Liver (tissue), 9 donors: ENCODE measurements around the gene SUPT4H1. TPM values are rescaled to one million over a fixed set of nuclear protein-coding genes. Genes with fewer than 3 reads are reported as not detected.

ENCODE experiments used
- DNase-seq: peaks from one replicate; pipeline ENCODE4 v3.0.0-alpha.2; 2017; ENCODE audit warnings: low spot score
- H3K27ac ChIP-seq, 2 donors: one replicate each; pipeline ENCODE4 v1.7.0; 2013; ENCODE audit warnings: inconsistent platforms in 2 of 2, low read length in 2 of 2, control low read depth in 1 of 2, low read depth in 1 of 2, mild to moderate bottlenecking in 1 of 2
- H3K27me3 ChIP-seq, 4 donors: one replicate each; pipeline versions ENCODE4 v1.6.1 to v1.7.0; 2013; ENCODE audit warnings: low read length in 3 of 4, inconsistent platforms in 1 of 4, mild to moderate bottlenecking in 1 of 4, moderate library complexity in 1 of 4; ENCODE audit not compliant: control insufficient read depth in 4 of 4, insufficient read depth in 4 of 4
- H3K36me3 ChIP-seq, 4 donors: one replicate each; pipeline versions ENCODE4 v1.6.1 to v1.7.0; 2013; ENCODE audit warnings: low read length in 3 of 4, mild to moderate bottlenecking in 3 of 4, low read depth in 1 of 4, moderate library complexity in 1 of 4; ENCODE audit not compliant: control insufficient read depth in 4 of 4, insufficient read depth in 3 of 4
- H3K4me1 ChIP-seq, 4 donors: one replicate each; pipeline versions ENCODE4 v1.6.1 to v1.7.0; 2013; ENCODE audit warnings: low read length in 3 of 4, mild to moderate bottlenecking in 3 of 4, moderate library complexity in 1 of 4; ENCODE audit not compliant: control insufficient read depth in 4 of 4, insufficient read depth in 4 of 4
- H3K4me3 ChIP-seq, 3 donors: one replicate each; pipeline versions ENCODE4 v1.6.1 to v1.7.0; 2013; ENCODE audit warnings: low read length in 3 of 3, control low read depth in 1 of 3, low read depth in 1 of 3, mild to moderate bottlenecking in 1 of 3
- H3K9ac ChIP-seq, 2 donors: one replicate each; pipeline ENCODE4 v1.7.0; 2013; ENCODE audit warnings: low read length in 2 of 2, mild to moderate bottlenecking in 2 of 2, moderate library complexity in 2 of 2, control low read depth in 1 of 2, low read depth in 1 of 2
- H3K9me3 ChIP-seq, 4 donors: one replicate each; pipeline versions ENCODE4 v1.6.1 to v1.7.0; 2013; ENCODE audit warnings: low read length in 3 of 4; ENCODE audit not compliant: control insufficient read depth in 4 of 4
- EGR1 ChIP-seq, 2 donors: IDR thresholded peaks; 2 replicates each; pipeline ENCODE4 v1.6.1; 2016 to 2018; ENCODE audit warnings: antibody characterized with exemption in 2 of 2, low read depth in 2 of 2
- FOXA1 ChIP-seq: IDR thresholded peaks from 2 replicates; pipeline ENCODE4 v1.6.1; 2016; ENCODE audit warnings: antibody characterized with exemption
- FOXA2 ChIP-seq: IDR thresholded peaks from 2 replicates; pipeline ENCODE4 v1.6.1; 2016; ENCODE audit warnings: antibody characterized with exemption
- GABPA ChIP-seq, 2 donors: IDR thresholded peaks in 1 of 2; conservative IDR thresholded peaks in 1 of 2; 2 replicates each; pipeline ENCODE4 v1.6.1; 2016; ENCODE audit warnings: antibody characterized with exemption in 2 of 2, mild to moderate bottlenecking in 1 of 2, moderate library complexity in 1 of 2
- HNF4A ChIP-seq, 2 donors: conservative IDR thresholded peaks; 2 replicates each; pipeline ENCODE4 v1.6.1; 2016; ENCODE audit warnings: antibody characterized with exemption in 2 of 2, mild to moderate bottlenecking in 2 of 2
- HNF4G ChIP-seq: IDR thresholded peaks from 2 replicates; pipeline ENCODE4 v1.6.1; 2016; ENCODE audit warnings: antibody characterized with exemption
- NR2F2 ChIP-seq: IDR thresholded peaks from 2 replicates; pipeline ENCODE4 v1.6.1; 2016; ENCODE audit warnings: antibody characterized with exemption
- RAD21 ChIP-seq, 2 donors: IDR thresholded peaks; 2 replicates each; pipeline ENCODE4 v1.6.1; 2016; ENCODE audit warnings: antibody characterized with exemption in 2 of 2, mild to moderate bottlenecking in 2 of 2
- RXRA ChIP-seq, 2 donors: IDR thresholded peaks; 2 replicates each; pipeline ENCODE4 v1.6.1; 2017 to 2018; ENCODE audit warnings: antibody characterized with exemption in 2 of 2, mild to moderate bottlenecking in 1 of 2
- SP1 ChIP-seq: IDR thresholded peaks from 2 replicates; pipeline ENCODE4 v1.6.1; 2018; ENCODE audit warnings: antibody characterized with exemption, mild to moderate bottlenecking
- TAF1 ChIP-seq: conservative IDR thresholded peaks from 2 replicates; pipeline ENCODE4 v1.6.1; 2016; ENCODE audit warnings: antibody characterized with exemption, mild to moderate bottlenecking
- YY1 ChIP-seq: IDR thresholded peaks from 2 replicates; pipeline ENCODE4 v1.6.1; 2016; ENCODE audit warnings: antibody characterized with exemption, mild to moderate bottlenecking
- WGBS: extraction: QIAGEN DNeasy Blood & Tissue Kit; methylation state at CpG from one replicate; pipeline ENCODE4 v1.1.7; 2013; 5-methylcytosine and 5-hydroxymethylcytosine counted together
- polyA plus RNA-seq, 2 donors: library from polyadenylated mRNA; stranded (reverse) in 1 of 2; unstranded in 1 of 2; fragments of 200-250 nt in 1 of 2; fragments of >200 nt in 1 of 2; fragmentation: Nextera tagmentation in 1 of 2; extraction: Ambion mirVana in 1 of 2; gene quantifications; one replicate each; pipeline versions ENCODE4 v1.2.1 to v1.2.3, GENCODE V29; 2013 to 2015
- total RNA-seq, 2 donors: library from RNA; depleted of rRNA; stranded (reverse); fragments of >200 nt; gene quantifications; one replicate each; pipeline ENCODE4 v1.2.3, GENCODE V29; 2014
- TF ChIP-seq, protein P1 (sequence below): IDR thresholded peaks from 2 replicates; pipeline ENCODE4 v1.6.1; 2016; ENCODE audit warnings: antibody characterized with exemption, mild to moderate bottlenecking
- TF ChIP-seq, protein P2 (sequence below): fragments of 150-350 bp; IDR thresholded peaks from 2 replicates; pipeline ENCODE4 v1.5.1; 2017; ENCODE audit warnings: improper control_type of control experiment, low read depth, low read length; ENCODE audit not compliant: missing input control
- TF ChIP-seq, protein P3 (sequence below): IDR thresholded peaks from 2 replicates; pipeline ENCODE4 v1.6.1; 2016; ENCODE audit warnings: antibody characterized with exemption
- TF ChIP-seq, protein P4 (sequence below): IDR thresholded peaks from 2 replicates; pipeline ENCODE4 v1.6.1; 2016; ENCODE audit warnings: antibody characterized with exemption
- TF ChIP-seq, protein P5 (sequence below): IDR thresholded peaks from 2 replicates; pipeline ENCODE4 v1.6.1; 2016; ENCODE audit warnings: antibody characterized with exemption
- donor health status: healthy.
- donor health status: healthy.
- donor health status: healthy.
- donor health status: healthy.
- donor health status: healthy.

SUPT4H1 gene
- total and polyA plus RNA-seq, 4 donors: 23.3 to 59.1 (median 40.4) TPM

DNA sequence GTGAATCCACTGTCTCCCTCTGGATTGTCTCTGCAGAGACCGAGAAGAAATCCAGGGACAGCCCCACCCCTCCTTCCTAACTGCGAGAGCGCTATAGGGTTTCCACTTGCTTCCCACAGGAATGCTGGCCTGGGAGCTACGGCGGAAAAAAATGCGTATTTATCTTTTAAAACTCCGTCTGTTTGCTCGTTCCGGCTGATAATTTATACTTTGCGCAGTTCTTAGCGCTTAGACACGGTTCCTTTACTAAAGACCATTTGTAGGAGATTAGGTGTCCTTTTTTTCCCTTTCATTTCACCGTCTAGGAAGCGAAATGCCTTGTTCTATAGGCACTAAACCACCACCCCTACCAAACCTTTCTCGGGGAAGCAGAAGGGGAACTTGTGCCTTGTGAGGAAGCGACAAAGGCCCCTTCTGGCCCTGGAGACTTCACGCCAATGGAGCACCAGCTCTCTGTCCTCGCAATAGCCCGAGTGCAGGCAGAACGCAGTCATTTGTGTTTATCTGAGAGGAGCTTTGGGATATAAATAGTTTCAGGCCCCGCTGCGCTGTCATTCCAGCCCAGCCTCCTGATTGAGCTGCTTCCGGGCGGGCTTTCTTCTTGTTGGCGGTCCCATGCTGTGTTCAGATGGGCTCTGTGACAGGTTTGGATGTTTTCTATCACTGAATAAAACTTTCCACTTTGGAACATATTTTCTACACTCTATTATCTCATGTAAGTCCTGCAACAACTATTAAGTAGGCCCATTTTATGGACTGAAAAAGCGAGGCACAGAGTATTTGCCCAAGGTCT, 791 bp upstream of the SUPT4H1 start:
- DNase-seq: peak; percentile 71

DNA sequence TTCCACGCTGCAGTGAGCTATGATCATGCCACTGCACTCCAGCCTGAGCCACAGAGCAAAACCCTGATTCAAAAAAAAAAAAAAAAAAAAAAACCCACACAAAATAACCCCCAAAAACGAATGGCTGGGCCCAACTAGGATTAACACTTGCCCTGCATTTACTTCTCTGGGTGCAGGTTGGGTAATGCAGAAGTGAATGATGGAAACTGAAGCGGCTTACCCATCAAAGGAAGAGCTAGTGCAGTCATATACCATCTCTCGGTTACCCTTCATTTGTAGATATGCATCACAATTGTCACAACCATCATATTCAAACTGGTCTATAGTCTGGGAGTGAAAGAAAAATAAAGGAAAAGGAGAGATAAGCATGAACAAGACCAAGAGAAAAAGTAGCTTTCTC, 819 bp downstream of the SUPT4H1 start:
- Histone ChIP-seq H3K27me3 (no peaks in the 10 kb centered on the region), H3K9ac (peak overlapping the region; percentile 67 to 82), H3K27ac (no peak overlapping the region), H3K9me3 (no peaks in the 10 kb centered on the region), H3K4me1 (peaks cover 4 to 21% (median 18%) of the 10 kb centered on the region in 4 donors), H3K4me3 (peak overlapping the region; percentile 59 to 95 (median 94)), H3K36me3 (peaks cover 1 to 44% (median 37%) of the 10 kb centered on the region in 4 donors)
- WGBS: 58% methylated on average over 4 of the region's 4 CpGs
- no peak for DNase-seq
- TF ChIP-seq, protein P1, sequence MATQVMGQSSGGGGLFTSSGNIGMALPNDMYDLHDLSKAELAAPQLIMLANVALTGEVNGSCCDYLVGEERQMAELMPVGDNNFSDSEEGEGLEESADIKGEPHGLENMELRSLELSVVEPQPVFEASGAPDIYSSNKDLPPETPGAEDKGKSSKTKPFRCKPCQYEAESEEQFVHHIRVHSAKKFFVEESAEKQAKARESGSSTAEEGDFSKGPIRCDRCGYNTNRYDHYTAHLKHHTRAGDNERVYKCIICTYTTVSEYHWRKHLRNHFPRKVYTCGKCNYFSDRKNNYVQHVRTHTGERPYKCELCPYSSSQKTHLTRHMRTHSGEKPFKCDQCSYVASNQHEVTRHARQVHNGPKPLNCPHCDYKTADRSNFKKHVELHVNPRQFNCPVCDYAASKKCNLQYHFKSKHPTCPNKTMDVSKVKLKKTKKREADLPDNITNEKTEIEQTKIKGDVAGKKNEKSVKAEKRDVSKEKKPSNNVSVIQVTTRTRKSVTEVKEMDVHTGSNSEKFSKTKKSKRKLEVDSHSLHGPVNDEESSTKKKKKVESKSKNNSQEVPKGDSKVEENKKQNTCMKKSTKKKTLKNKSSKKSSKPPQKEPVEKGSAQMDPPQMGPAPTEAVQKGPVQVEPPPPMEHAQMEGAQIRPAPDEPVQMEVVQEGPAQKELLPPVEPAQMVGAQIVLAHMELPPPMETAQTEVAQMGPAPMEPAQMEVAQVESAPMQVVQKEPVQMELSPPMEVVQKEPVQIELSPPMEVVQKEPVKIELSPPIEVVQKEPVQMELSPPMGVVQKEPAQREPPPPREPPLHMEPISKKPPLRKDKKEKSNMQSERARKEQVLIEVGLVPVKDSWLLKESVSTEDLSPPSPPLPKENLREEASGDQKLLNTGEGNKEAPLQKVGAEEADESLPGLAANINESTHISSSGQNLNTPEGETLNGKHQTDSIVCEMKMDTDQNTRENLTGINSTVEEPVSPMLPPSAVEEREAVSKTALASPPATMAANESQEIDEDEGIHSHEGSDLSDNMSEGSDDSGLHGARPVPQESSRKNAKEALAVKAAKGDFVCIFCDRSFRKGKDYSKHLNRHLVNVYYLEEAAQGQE: no peak
- TF ChIP-seq GABPA (IDR thresholded peaks at IDR 0.05 in 1 of 2, conservative IDR thresholded peaks at IDR 0.05 in 1 of 2): no peak
- TF ChIP-seq, protein P2, sequence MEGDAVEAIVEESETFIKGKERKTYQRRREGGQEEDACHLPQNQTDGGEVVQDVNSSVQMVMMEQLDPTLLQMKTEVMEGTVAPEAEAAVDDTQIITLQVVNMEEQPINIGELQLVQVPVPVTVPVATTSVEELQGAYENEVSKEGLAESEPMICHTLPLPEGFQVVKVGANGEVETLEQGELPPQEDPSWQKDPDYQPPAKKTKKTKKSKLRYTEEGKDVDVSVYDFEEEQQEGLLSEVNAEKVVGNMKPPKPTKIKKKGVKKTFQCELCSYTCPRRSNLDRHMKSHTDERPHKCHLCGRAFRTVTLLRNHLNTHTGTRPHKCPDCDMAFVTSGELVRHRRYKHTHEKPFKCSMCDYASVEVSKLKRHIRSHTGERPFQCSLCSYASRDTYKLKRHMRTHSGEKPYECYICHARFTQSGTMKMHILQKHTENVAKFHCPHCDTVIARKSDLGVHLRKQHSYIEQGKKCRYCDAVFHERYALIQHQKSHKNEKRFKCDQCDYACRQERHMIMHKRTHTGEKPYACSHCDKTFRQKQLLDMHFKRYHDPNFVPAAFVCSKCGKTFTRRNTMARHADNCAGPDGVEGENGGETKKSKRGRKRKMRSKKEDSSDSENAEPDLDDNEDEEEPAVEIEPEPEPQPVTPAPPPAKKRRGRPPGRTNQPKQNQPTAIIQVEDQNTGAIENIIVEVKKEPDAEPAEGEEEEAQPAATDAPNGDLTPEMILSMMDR: no peak
- TF ChIP-seq YY1: no peak
- TF ChIP-seq TAF1: no peak
- TF ChIP-seq RAD21 (IDR thresholded peaks at IDR 0.05): no peak
- no peak for TF ChIP-seq RXRA (IDR thresholded peaks at IDR 0.05)
- no peak for TF ChIP-seq FOXA1
- TF ChIP-seq, protein P3, sequence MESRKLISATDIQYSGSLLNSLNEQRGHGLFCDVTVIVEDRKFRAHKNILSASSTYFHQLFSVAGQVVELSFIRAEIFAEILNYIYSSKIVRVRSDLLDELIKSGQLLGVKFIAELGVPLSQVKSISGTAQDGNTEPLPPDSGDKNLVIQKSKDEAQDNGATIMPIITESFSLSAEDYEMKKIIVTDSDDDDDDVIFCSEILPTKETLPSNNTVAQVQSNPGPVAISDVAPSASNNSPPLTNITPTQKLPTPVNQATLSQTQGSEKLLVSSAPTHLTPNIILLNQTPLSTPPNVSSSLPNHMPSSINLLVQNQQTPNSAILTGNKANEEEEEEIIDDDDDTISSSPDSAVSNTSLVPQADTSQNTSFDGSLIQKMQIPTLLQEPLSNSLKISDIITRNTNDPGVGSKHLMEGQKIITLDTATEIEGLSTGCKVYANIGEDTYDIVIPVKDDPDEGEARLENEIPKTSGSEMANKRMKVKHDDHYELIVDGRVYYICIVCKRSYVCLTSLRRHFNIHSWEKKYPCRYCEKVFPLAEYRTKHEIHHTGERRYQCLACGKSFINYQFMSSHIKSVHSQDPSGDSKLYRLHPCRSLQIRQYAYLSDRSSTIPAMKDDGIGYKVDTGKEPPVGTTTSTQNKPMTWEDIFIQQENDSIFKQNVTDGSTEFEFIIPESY: no peak
- TF ChIP-seq HNF4A (conservative IDR thresholded peaks at IDR 0.05): no peak
- TF ChIP-seq, protein P4, sequence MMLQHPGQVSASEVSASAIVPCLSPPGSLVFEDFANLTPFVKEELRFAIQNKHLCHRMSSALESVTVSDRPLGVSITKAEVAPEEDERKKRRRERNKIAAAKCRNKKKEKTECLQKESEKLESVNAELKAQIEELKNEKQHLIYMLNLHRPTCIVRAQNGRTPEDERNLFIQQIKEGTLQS: no peak
- TF ChIP-seq HNF4G: no peak
- no peak for TF ChIP-seq FOXA2
- no peak for TF ChIP-seq SP1
- no peak for TF ChIP-seq NR2F2

More for the DNA sequence above, 791 bp upstream of the SUPT4H1 start:
- Histone ChIP-seq H3K27ac (peak overlapping the region; percentile 84 to 90), H3K9ac (peak overlapping the region; percentile 70 to 90), H3K4me3 (peak overlapping the region; percentile 59 to 95 (median 94)), H3K36me3 (peaks cover 4 to 38% (median 28%) of the 10 kb centered on the region in 4 donors), H3K9me3 (no peaks in the 10 kb centered on the region), H3K27me3 (no peaks in the 10 kb centered on the region), H3K4me1 (peaks cover 4 to 21% (median 18%) of the 10 kb centered on the region in 4 donors)
- WGBS: 8% methylated on average over 26 of the region's 26 CpGs
- no peak for TF ChIP-seq GABPA (IDR thresholded peaks at IDR 0.05 in 1 of 2, conservative IDR thresholded peaks at IDR 0.05 in 1 of 2)
- no peak for TF ChIP-seq EGR1 (IDR thresholded peaks at IDR 0.05; ENCODE audit: low read depth in 2 of 2)
- TF ChIP-seq SP1: no peak
- no peak for TF ChIP-seq HNF4G
- TF ChIP-seq, protein P1: no peak
- no peak for TF ChIP-seq RAD21 (IDR thresholded peaks at IDR 0.05)
- TF ChIP-seq HNF4A (conservative IDR thresholded peaks at IDR 0.05): no peak
- TF ChIP-seq TAF1: peak; percentile 65
- TF ChIP-seq, protein P5, sequence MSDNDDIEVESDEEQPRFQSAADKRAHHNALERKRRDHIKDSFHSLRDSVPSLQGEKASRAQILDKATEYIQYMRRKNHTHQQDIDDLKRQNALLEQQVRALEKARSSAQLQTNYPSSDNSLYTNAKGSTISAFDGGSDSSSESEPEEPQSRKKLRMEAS: no peak
